Skin epidermis (tissue), 12 donors: ENCODE results near the gene RIPK4.
A peak's percentile ranks its signal among the peaks of the same experiment; 100 is the strongest.
"Not testable (repeated sequence)": the region's sequence is repeated elsewhere in the genome, so short reads cannot be mapped to it uniquely, and the experiment has no call there.

Experiments used
- H3K27ac ChIP-seq, 21 experiments: fragments of 200-600 bp; sonication (generic) in 11 of 21; one replicate each; pipeline ENCODE4 v1.5.0; 2020; ENCODE audit warnings: mild to moderate bottlenecking in 3 of 21, inconsistent platforms in 2 of 21, moderate library complexity in 2 of 21
- H3K4me3 ChIP-seq, 7 experiments: fragments of 200-600 bp; sonication (generic) in 2 of 7; one replicate each; pipeline ENCODE4 v1.5.0; 2020; ENCODE audit warnings: inconsistent platforms in 2 of 7, mild to moderate bottlenecking in 2 of 7, moderate library complexity in 1 of 7

Gene RIPK4

GRCh38 chr21:41707231-41707959, 59.5 kb downstream of the RIPK4 start:
- Histone ChIP-seq H3K4me3 (no peak overlapping the region), H3K27ac (peak overlapping the region in 11 of 21 experiments; percentile 0 to 51 (median 14))

DNA sequence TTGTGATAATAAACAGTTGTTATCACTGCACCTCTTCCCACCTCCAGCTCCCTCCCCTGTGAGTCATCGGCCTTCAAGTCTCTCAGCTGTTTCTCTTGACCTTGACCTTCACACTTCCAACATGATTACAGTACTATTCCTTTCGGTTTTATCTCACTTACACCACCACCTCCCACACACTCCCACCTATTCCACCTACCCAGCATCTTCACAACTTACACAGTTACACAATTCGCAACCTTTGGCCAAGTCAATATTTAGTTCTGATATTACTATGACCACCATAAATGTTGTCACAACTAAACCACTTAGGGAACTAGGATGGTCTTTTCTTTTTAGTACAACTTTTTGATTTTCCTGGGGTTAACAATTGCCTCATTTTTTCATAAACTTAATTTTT, 60.2 kb downstream of the RIPK4 start:
- peak overlapping the region in 2 of 21 experiments; percentile 2 to 4 for H3K27ac ChIP-seq
- H3K4me3 ChIP-seq: no peak overlapping the region

DNA sequence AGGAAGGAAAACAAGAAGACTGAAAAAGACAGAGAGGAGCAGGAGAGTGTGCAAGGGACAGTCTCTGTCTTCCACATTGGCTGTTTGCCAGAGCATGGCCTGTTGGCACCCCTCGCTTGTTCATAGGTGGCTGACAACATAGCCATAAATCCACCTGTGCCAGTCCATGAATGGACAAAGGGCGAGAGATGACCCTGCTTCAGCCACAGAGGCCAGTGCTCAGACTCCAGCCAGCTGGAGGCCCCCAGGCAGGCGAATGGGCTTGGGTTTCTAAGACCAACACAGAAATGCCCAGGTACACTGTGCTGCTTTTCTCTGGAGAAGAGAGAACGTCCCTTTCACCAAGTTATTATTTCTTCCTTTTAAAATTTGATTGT, 60.6 kb downstream of the RIPK4 start:
- H3K27ac ChIP-seq: peak overlapping the region in 3 of 21 experiments; percentile 4 to 49 (median 6)
- H3K4me3 ChIP-seq: no peak overlapping the region

DNA sequence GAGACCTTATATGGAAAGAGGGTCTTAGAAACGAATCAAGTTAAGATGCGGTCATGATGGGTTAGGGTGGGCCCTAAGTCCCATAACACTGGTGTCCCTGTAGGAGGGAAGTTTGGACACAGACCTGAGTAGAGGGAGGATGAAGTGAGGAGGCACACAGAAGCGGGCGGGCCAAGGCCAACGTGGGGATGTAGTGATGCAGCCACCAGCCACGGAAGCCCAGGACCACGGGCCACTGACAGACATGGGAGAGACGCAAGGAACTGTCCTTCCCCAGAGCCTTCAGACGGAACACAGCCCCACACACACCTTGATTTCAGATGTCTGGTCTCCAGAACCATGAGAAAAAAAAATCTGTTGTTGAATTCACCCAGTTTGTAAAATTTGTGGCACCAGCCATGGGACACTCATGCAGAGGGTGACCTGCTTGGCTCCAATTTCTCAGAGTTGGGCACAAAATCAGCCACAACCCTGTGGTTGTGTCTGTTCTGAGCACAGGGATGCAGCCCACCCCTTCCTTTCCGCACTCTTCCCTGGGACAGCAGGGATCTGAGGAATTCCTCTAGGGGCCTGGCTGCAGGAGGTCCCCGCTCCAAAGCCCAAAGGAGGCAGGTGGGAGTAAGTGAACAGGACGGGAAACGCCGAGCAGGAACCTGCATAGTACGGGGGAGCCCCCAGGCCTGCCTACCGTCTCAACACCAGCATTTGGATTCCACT, 61.1 kb downstream of the RIPK4 start:
- peak overlapping the region in 3 of 21 experiments; percentile 4 to 49 (median 6) for H3K27ac ChIP-seq
- H3K4me3 ChIP-seq: no peak overlapping the region

- no peak overlapping the region for H3K27ac ChIP-seq
- no peak overlapping the region for H3K4me3 ChIP-seq
Observed at GRCh38 chr21:41703857-41704501, 62.9 kb downstream of the RIPK4 start.

- H3K27ac ChIP-seq: no peak overlapping the region
- no peak overlapping the region for H3K4me3 ChIP-seq
Observed at GRCh38 chr21:41701749-41702148, 65.1 kb downstream of the RIPK4 start.

GRCh38 chr21:41699311-41699710, 67.5 kb downstream of the RIPK4 start:
- Histone ChIP-seq H3K4me3 (no peak overlapping the region), H3K27ac (no peak overlapping the region)

DNA sequence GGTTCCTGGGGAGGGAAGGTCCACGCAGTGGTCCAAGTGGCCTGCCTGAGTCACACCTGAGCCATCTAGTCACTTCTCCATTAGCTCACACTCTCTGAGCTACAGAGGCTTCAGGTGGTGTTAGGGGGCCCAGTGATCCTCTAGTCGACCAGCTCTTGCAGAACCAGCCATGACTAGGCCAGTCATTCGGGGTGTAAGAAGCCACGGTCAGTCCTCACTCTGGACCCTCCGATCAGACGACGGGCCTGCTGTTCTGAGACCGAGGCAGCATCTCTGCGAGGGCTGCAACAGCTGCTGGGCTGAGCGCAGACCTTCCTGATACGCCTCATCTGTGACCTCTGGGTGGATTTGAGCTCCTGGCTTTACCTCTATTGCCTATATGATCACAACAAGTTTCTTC, 68.8 kb downstream of the RIPK4 start:
- Histone ChIP-seq H3K4me3 (no peak overlapping the region), H3K27ac (no peak overlapping the region)

GRCh38 chr21:41695513-41695912, 71.3 kb downstream of the RIPK4 start:
- H3K27ac ChIP-seq: no peak overlapping the region
- H3K4me3 ChIP-seq: no peak overlapping the region

DNA sequence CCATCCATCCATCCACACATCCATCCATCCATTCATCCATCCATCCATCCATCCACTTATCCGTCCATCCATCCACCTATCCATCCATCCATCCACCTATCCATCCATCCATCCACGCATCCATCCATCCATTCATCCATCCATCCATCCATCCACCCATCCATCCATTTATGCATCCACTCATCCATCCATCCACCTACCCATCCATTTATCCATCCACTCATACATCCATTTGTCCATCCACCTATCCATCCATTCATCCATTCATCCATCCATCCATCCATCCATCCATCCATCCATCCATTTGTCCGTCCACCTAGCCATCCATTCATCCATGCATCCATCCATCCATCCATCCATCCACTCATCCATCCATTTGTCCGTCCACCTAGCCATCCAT, 72.8 kb downstream of the RIPK4 start:
- H3K4me3 ChIP-seq, H3K27ac ChIP-seq: not testable (repeated sequence)

DNA sequence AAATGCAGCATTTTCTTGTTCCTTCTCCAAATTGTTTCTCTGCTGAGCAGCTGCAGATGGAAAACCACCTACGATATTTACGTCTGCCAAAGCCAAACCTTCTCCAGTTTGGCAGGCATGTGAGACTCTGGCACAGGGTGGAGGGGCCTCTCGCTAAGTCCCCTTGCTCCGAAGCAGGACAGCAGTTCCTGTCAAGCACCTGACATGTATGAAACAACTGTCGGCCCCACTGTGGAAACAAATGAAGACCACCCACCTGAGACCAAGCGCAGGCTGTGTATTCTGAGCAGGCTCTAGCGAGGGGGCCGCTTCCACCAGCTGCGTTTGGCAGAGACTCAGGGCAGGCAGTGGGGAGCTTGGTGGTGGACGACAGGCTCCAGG, 74.7 kb downstream of the RIPK4 start:
- H3K27ac ChIP-seq: peak overlapping the region in 5 of 21 experiments; percentile 20 to 62 (median 46)
- no peak overlapping the region for H3K4me3 ChIP-seq

DNA sequence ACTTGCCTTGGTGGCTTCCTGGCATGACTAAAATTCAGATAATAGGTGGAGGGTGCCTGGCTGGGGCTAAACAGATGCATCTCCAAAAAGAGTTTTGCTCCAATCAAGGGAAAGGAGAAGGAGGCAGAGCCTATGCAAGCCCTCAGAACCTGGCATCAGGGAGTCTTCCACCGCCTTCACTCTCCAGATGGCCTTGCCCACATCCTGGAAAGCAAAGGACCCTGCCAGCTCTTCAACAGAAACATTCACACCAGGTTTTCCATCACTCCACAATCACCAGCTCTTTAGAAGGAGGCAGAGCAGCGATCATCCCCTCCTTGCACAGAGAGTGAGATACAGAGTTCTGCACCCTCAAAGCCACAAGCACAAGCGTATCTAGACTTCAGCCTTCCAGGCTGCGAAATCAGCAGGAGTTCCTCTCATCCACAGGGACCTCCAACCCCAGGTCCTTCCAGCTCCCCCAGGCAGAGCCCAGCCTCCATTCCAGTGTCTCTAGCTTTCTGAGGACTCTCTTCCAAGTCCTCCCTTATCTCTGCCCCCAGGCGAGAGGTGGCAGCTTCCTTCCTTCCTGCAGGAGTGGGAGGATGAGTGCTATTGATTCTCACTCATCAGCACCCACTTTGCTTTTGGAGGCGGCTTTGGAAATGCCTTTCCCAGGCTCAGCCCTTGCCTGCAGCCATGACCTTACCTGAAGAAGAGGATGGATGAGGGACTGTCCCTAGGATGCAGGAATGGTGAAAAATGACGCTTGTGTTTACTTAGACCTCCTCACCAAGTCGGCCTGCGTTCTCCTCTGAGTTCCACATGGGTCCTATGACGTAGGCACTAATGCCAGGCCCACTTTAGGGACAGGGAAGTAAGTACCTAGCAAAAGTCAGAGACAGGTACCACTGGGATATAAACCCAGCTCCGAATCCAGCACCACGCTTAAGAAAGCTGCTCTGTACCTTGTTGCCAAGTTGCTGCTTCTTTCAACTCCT, 75.4 kb downstream of the RIPK4 start:
- H3K27ac ChIP-seq: peak overlapping the region in 2 of 21 experiments; percentile 20 to 54

More for the DNA sequence above, 75.4 kb downstream of the RIPK4 start:
- H3K4me3 ChIP-seq: no peak overlapping the region
